G401.6 (cell line): ENCODE results near the gene ZNF576.
"Not testable (repeated sequence)": the region's sequence is repeated elsewhere in the genome, so short reads cannot be mapped to it uniquely, and the experiment has no call there.

Experiments
- FAIRE-seq: peaks from 2 replicates; lab custom pipeline; 2012; peaks lifted over from hg19 to GRCh38; lab: Jason Lieb, UNC

Gene ZNF576

DNA sequence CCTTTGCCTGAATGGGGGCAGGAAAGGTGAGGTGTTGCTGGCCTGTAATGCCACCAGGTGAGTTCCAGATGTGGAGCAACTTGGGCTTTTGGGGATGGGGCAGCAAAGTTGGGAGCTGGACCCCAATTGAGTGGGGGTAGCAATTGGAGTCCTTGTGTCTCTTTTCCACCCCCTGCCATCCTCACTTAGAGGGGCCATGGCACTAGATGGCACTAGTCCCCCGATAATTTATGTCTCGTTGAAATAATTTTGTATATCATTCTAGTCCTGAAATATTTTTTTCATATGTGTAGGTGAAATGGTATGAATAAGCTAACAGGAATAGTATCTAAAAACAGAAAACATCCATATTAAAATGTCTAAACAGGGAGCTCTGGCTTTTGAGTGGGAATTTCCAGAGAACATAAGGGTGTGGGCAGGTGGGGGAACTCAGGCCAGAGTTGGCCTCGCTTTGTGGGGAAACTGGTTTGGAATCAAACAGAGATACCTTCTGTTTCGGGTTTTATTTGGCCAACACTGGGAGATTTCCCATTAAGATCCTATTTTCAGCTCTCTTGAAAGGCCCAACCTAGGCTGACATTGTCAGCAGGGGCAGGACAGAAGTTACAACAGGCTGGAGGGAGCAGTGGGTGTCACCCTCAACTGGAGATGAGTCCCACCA is 3.4 kb downstream of the ZNF576 start:
- no peak for FAIRE-seq

DNA sequence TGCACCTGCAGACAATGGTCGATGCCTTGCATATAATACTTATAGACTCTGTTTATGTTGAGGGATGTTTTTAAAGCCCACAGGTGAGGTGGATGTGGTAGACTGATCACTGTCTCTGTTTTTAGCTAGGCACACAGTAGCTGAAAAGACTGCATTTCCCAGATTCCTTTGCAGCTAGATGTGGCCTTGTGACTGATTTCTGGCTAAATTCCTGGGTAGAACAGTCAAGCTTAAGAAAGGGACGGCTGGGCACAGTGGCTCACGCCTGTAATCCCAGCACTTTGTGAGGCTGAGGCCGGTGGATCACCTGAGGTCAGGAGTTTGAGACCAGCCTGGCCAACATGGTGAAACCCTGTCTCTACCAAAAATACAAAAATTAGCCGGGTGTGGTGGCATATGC is 3.9 kb downstream of the ZNF576 start:
- not testable (repeated sequence) for FAIRE-seq

DNA sequence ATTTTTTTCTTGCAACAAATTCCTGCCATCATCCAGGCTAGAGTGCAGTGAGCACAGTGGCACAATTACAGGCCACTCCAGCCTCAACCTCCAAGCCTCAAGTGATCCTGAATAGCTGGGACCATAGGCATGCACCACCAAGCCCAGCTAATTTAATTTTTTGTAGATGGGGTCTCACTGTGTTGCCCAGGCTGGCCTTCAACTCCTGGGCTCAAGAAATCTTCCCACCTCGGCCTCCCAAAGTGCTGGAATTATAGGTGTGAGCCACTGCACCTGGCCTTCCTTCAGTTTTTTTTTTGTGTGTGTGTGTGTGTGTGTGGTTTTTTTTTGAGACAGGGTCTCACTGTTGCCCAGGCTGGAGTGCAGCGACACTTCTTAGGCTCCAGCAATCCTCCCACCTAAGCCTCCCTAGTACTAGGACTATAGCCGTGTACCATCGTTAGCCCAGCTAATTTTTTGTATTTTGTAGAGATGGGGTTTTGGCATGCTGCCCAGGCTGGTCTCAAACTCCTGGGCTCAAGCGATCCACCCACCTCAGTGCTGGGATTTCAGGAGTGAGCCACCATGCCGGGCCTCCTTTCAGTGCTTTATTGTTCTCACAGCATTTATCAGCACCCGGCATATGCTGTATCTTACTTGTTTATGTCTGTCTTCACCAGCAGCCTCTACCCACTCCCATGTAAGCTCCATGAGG is 9.6 kb downstream of the ZNF576 start:
- no peak for FAIRE-seq

DNA sequence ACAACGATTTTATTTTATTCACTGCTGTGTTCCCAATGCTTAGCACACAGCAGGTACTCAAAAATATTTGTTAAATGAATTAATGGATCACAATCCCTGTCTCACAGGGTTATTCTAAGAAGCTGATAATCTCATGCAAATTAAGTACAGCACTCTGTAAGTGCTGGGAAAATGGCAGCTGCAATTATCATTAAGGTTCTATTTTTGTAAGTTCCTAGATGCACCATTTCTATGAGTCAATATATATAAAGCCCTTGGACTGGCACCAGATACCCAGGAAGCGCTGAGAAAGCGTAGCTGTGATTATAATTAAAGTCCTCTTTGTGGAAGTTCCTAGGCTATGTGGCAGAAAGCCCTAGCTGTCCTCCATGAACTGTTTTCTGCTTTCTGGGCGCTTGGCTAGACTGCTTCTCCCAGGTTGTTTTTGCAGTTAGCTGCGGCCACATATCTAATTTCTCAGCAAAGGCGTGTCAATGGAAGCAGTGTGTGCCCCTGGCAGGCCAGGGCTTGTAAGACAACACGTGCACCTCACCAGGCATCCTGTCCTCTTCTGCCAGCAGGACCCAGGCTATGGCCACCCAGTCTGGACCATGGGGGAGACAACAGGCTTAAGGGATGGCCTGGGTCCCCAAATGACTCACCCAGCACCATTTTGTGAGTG is 10.3 kb downstream of the ZNF576 start:
- no peak for FAIRE-seq

DNA sequence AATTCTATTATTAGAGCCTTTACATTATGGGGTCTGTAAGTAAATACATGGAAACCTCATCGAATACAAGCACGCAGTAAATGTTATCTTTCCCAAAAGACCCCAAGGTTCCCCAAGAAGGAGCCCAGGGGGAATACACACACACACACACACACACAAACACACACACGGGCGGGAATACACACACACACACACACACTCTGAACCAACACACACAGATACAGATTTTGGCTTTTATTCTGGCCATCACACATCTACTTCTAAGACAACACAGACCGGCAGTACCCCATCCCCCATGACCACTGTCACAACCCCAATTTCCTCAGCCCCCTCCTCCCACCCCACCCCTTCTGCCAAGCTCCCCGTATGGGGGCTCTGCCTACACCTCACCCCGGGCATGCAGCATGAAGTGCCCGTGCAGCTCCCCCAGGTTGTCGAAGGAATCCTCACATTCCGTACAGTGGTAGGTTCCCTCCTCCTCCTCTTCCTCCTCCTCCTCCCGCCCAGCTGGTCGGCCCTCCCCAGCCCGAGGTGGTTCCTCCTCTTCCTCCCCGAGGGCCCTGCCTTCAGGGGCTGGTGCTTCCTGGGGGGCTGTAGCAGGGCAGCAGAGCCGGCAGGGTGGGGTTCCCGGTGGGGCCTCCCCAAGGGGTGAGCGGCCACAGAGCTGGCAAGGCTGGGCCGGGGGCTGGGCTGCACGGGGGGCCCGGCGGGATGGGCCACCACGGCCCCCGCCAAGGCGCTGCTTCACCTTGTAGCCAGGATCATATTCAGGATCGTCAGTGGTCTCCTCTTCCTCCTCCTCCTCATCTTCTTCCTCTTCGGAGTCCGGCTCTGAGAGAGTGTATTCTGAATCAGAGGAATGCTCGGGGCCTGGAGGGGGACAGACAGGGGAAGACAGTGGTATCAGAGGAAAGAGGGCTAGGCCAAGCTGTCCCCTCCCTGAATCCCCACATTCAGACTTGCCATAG is 11.1 kb downstream of the ZNF576 start:
- FAIRE-seq = no peak

DNA sequence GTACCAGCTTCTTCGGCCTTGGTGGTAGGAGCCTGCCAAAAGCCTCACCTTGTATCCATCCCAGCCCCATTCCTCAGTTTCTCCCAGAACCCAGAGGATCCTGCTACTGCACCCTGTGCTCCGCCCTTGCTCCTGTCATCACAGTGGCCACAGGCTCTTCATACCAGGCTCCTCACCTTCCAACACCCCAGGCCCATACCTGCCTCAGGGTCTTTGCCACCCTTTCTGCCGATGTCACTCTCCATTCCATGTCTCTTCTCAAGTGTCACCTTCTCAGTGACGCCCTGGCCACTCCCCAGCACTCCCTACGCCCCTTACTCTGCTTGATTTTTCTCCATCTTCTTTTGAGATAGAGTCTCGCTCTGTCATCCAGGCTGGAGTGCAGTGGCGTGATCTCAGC is 13.5 kb downstream of the ZNF576 start:
- FAIRE-seq = no peak

DNA sequence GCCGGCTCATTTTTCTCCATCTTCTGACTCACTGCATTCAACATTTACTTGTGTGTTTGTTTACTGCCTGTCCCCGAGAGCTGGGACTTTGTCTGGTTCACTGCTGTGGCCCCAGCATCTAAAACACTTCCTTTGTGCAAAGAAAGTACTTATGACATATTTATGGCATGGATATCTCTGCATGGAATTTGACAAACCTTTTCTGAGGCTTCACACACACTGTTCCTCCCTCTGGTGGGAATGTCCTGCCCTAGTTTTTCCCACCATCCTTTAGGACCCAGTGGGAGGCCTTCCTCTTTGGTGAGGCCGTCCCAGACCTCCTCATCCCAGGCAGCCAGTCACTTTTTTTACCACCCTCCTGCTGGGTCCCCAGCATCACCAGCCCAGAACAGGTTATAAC is 14.1 kb downstream of the ZNF576 start:
- FAIRE-seq = no peak

DNA sequence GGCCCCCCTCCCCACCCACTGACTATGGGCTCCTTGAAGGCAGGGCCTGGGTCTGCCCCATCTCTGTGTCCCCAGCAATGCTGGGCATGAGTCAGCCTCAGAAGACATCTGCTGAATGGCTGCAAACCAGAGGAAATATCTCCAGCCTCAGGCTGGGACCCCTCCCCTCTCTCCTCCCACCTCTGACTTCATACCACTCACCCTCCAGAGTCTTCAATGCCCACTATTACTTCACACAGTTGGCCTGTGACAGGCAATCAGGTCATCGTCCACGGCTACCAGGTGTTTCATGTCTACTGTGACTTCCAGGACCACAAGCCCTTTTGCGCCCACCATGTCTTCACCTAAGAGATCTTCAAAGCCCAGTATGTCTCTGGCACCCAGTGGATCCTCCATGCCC is 15.4 kb downstream of the ZNF576 start, which contains the start of gene SRRM5:
SRRM5 (plus strand) TSS at position 301 of the 400 bp plus-strand sequence; CDS start at position 335, 34 bp downstream.
- no peak for FAIRE-seq

DNA sequence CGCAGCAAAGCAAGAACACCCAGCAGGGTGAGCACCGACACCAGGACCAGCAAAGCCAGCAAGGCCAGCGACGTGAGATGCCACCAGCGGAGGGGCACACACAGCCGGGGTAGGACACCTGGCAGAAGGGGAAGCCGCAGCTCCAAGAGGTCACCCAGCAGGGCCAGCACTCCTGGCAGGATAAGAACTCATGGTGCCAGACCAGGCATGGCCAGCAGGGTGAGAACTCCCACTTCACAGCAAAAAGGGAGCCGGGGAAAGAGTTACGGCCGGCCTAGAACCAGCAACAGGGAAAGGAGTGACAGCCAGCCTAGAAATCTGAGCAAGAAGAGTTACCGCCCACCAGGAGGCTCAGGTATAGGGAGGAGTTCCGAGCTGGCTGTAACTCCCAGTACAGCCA is 16.0 kb downstream of the ZNF576 start:
- FAIRE-seq = no peak

DNA sequence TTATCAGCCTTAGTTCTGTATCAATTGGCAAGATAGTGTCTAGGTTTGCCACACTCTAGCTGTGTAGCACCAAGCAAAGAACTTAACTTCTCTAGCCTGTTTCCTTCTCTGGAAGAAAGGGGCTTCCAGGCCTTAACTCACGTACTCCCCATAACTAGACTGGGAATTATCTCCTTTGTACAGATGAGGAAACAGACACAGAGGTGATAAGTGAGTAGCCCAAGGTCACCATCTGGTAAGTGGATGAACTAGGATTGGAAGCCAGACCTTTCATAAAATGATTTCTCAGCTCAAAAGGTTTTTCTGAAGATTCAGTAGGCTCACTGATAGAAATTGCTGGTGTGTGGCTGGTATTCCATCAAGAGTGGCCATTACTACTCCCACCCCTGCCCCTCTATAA is 19.9 kb downstream of the ZNF576 start:
- FAIRE-seq = no peak

DNA sequence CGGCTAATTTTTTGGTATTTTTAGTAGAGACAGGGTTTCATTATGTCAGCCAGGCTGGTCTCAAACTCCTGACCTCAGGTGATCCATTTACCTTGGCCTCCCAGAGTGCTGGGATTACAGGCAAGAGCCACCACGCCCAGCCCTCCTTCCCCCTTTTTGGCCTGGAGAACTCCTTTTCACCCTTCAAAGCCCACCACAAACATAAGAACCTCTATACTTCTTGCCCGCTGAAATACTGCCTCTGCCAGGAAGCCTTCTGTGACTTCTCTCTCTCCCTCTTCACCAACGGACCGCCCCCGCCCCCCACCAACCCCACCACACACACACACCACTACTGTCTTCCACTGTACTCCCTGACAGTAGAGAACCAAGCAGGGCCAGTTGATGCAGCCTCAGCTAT is 20.6 kb downstream of the ZNF576 start:
- FAIRE-seq = no peak

DNA sequence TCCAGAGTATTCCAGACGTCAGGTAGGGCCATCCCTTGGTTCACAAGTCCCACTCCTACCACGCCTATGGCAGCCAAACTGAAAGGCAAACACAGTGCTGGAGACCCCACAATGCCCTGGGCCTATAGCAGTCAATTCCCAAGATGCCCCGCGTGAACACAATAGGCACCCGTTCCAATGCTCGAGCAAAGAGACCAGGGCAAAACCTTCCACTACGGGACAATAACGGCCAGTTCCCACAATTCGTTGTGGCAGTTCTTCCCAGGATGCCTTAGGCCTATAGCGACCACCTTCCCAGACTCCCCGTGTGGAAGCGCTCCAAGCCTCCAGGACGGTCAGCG is 22.5 kb downstream of the ZNF576 start:
- no peak for FAIRE-seq

DNA sequence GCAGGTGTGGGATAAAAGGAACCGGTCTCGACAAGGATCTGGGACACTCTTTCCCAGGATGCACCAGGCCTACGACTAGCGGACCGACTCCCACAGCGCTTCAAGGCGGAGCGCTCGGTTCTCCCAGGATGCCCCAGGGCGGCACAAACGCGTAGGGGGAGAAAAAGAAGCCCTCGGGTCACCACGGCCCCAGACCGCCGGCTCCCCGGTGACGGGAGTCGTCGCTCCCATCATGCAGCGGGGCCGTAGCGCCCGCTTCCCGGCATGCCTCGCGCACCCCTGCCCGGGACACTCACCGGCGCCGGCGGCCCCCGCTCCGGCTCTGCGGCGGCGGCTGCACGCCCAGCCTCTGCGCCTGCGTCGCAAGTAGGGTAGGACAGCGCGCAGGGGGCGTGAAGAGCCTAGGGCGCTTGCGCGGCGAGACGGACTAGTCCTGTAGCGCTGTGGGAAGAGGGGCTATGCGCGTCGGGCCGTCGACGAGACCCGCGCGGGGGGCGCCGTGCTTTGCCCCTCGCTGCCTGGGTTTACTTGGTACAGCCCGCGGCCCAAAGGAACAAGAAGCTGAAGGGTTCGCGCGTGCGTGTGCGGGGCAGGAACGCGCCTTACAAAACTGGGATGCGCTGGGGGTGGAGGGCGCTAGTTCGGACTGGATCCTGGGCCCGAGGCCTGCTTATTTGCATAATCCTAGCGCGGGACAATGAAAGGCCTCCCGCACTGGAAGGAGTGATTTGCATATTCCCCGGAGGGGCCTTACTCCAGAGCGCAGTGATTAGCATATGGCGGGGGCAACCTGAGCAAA is 23.1 kb downstream of the ZNF576 start, which contains the start of gene ZNF428:
ZNF428 (minus strand) TSS at position 368 of the 799 bp plus-strand sequence. CDS start 5,325 bp downstream, outside the sequence.
- FAIRE-seq = peak; percentile 94

DNA sequence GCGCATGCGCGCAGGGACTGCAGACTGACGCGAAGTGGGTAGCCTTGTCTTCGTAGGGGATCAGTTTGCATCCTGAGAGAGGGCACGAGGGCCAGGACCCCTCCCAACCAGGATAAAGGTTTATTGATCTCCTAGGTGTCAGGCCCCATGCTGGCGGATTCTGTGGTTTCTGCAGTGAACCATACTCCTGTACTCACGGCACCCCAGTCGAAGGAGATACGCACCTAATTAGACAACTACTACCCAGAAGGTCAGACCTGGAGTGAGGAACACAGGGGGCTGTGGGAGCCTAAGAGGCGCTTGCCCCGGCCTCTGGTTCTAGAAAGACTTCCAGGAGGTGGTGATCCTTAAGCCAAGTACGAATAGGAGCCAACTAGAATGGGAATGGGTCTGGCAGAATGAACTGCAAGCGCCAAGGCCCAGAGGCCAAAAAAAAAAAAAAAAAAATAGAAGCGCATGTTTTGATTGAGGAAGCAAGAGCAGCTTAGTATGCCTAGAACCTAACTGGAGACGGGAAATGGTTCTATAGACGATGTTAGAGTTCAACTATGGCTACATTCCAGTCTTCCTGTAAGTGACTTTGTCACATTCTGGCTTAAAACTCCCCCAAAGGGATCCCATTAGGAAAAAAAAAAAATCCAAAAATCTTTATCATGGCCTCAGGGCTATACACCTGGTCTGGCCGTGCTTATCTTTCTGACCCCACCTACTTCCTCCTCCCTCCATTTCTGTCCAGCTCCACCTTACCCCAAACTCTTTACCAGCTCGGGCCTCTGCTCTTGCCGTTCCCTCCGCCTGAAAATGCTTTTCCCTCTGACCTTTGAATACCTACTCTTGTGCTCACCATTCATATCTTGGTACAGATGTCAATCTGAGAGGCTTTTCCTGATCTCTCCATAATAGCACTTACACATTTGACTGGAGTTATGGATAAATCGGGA is 23.9 kb downstream of the ZNF576 start:
- FAIRE-seq = peak; percentile 41

DNA sequence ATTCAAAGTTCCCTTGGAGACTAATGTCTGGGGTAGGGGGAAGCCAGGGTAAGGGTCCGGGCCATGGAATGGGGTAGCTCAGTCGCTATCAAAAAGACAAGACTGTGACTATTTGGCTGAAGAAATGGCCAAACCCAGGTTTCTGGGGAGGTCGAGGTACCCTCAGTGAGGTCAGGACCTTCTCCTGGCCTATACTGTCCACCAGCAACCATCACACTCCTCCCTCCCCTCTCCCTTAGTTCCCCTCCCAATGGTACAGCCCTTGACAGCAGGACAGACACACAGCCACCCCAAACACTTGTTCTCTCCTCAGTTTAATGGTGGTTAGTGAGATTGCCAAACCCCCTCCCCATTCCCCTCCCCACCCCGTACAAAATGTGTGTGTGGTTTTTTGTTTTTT is 25.7 kb downstream of the ZNF576 start:
- no peak for FAIRE-seq

DNA sequence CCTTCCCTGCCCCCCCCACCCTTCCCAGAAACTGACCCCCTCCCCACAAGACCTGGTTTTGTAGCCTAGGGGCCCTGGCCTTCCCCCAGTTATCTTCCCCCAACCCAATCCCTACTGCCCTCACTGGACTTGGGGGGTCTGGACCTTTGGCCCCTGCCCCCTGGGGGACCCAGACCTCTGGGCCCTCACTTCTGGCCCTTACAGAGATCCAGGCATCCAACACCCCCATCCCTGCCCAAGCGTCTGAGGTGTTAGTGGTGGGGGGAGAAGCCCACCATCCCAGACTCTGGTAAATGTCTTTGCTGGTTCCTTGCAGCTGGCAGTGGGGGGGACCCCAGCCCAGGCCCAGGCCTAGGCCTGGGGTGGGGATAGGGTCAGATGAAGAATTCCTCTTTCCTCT is 26.6 kb downstream of the ZNF576 start:
- FAIRE-seq = no peak

DNA sequence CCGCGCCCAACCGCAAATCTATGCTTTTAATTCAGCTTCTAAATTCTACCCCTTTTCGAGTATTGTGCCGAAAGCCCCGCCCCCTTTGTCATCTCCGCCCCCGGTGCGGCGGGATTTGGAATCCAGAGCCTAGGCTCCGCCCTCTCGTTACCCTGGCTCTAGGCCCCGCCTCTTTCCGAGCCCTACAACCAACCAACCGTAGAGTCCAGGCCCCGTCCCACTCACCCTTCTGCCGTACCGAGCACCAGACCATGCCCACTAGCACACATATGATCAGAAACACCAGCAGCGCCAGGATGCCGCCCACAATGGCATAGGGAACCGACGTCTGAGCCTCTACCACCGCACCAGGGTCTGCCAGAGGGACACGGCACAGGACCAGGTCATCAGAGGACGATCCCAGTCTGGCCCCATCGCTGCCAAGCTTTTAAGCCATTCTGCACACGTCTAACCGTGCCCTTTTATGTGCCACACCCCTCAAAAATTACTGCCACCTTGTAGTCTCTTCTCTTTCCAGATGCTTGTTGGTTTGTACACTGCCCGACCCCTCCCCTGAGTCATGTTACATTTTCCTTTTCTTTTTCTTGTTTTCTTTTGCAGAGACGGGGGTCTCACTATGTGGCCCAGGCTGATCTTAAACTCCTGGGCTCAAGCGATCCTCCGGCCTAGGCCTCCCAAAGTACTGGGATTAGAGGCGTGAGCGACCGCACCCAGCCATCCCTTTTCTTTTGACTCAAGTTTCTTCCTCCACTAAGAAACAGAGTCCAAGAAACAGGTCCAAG is 27.7 kb downstream of the ZNF576 start:
- FAIRE-seq = no peak

DNA sequence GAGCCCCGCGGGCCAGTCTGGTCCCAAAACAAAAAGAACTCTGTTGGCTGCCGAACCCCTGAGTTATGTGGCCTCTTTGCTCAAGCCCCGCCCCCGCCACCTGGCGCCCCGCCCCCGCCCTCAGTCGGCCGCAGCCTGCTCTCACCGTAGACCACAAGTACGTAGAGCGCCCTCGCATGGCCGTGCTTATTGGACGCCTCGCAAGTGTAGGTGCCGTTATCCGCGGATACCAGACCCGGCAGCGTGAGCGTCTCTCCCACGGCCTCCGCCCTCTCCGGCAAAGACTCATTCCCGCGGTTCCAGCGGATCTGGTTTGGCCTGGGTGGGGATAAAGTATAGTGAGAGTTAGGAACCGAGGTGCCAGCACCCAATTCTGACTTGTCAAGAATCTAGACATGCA is 28.5 kb downstream of the ZNF576 start:
- FAIRE-seq = no peak

DNA sequence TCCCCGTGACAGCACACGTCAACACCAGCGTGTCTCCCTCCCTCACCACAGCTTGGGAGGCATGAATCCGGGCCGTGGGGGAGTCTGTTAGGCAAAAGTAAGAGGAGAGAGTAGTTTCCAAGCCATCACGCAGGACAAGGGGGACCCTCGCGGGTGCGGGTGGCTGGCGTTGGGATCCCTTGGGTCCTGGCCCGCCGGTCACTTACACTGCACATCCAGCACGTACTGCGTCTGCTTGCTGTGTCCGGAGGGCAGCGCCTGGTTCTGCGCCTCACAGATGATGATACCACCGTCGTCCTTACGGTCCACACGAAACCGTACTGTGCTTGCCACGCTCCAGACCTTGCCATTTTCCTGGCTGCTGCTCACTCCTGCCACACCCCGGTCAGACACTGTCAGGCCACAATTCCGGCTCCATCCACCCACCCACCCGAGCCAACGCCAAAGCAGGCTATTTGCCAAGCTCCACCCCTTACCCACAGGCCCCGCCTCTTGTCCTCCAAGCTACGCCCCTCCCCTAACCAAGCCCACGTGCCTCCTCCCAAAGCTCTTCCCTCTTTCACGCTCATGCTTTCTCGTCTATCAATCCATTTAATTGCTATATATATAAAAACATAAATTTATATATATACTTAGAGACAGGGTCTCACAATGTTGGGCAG is 29.7 kb downstream of the ZNF576 start:
- FAIRE-seq = no peak
